HG03460 (cell line): ENCODE measurements around the gene NME7.
A peak's percentile ranks its signal among the peaks of the same experiment; 100 is the strongest.
"Not testable (repeated sequence)": the region's sequence is repeated elsewhere in the genome, so short reads cannot be mapped to it uniquely, and the experiment has no call there.

ENCODE experiments used
- ATAC-seq: cut with Tn5 transposase; IDR thresholded peaks from one replicate; pipeline ENCODE4 v1.9.1; 2021; ENCODE audit not compliant: unreplicated experiment

The NME7 gene

DNA sequence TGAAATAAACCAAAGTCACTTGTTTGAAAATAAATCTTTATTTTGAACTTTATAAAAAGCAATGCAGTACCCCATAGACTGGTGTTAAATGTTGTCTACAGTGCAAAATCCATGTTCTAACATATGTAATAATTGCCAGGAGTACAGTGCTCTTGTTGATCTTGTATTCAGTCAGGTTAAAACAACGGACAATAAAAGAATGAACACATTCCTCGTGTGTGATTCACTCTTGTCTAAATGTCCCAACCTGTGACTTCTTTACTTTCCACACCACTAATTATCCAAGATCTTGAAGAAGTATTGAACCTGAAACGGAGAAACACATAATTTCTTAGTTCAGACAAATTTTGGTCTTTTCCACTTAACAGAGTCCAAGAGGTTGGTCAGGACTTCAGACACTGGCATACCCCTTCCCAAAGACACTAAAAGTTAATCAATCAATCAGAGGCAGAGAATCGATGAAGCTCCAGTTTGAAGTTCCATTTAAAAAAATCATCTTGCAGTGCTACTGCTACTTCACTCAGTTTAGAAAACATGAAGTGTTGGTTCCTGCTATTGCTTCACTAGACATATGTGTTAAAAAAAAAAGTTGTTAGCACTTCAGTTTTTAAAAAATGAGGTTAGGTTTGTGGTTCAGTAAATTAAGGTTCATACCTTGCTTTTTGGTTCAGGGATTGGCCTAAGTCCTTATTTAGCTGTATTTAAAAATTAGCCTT, 234.9 kb downstream of the NME7 start:
- ATAC-seq: no peak

DNA sequence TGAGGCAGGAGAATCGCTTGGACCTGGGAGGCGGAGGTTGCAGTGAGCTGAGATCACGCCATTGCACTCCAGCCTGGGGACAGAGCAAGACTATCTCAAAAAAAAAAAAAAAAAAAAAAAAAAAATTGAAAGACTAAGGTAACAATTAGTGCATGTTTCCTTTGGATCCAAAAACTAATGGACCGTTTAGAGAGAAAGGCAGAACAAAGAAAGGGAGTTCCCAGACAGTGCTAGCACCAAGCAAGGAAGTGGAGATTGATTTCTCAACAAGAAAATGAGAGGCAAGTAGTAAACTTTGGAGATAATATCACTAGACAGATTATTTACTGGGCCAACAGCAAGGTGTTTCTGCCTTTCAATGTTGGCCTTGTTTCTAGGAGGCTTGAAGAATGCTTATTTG, 236.9 kb downstream of the NME7 start:
- no peak for ATAC-seq

DNA sequence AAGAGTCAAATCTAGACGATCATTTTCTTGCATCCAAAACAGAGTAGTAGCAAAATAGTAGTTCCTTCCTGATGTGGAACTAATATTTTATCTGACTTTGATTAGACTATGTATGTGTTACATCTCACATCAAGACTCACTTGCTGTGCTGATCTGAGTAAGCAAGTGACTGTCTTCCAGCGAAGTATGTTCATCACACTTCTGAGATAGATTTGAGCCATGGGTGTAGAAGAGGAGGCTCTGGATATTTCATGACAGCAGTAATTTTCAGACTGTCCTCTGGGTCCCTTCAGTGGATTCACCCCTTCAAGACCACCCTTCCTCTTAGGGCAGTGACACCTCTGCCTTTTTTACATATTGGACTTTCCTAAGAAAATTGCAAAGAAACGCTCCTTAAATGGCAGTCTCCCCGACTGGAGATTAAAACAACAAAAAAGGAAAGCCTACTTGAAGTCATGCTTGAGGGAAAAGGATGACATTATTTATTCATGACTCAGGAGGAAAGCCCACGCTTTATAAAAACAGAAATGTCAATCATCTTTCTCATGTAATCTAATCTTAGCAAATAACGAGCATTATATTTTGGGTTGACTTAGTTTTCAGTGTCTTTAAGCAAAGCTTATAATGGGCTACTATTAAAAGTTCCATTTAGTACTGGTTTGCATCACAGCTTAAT, 238.3 kb downstream of the NME7 start:
- no peak for ATAC-seq

- ATAC-seq: no peak
Observed at GRCh38 chr1:169128562-169128961, 239.0 kb downstream of the NME7 start.

- no peak for ATAC-seq
Observed at GRCh38 chr1:169127305-169127704, 240.3 kb downstream of the NME7 start.

- ATAC-seq: no peak
Observed at GRCh38 chr1:169126335-169126734, 241.3 kb downstream of the NME7 start.

GRCh38 chr1:169125597-169125996, 242.0 kb downstream of the NME7 start:
- ATAC-seq: not testable (repeated sequence)

GRCh38 chr1:169124459-169124858, 243.1 kb downstream of the NME7 start:
- no peak for ATAC-seq

- ATAC-seq: peak; percentile 54
Observed at GRCh38 chr1:169122976-169123375, 244.6 kb downstream of the NME7 start.

DNA sequence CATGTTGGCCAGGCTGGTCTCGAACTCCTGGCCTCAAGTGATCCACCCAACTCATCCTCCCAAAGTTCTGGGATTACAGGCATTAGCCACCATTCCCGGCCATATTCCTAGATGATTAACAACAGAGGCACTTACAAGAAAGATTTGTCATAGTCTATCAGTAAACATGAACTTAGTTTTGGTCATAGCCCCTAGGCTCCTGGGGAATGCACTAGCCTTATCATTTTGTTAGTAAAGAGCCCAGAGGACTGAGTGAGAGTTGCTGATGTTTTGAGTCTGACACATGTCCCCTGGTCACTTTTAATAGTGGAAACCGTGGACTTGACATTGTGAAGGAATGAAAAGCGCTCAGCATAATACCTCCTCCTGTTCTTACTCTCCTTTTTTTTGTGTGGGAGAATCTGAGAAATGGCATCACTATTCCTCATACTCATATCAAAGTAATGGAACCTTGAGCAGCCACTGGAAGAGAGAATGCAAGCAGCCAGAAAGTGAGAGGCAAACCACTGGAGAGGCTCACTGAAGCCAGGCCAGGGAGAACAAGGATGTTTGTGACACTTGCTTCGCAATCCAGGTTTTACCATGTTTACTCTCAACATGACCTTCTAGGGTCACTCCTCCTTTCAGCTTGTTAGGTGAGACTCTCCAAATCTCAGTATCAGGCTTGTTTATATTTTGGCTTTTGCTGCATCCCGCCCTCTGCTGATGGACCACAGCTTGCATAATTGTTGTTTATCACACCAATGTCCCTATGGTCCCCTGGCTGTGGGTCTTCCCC, 246.3 kb downstream of the NME7 start:
- no peak for ATAC-seq

DNA sequence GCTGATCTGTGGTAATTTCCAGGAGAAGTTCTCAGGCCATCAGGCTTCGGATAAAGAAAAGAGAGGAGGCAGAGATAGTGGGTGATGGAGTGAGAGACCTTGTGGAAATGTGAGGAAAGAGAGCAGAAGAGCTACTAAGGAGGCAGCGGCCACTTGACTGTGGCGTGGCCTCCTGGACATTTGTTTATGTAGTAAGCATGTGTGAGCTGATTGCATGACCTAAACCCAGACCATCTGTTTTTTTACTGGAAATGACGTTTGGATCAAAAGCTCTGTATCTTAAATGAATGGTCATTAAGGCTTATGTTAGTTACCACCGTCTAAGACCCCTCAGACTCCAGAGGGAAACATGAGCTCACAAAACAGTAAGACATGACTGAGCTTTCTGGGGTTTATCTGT, 247.5 kb downstream of the NME7 start:
- no peak for ATAC-seq

- no peak for ATAC-seq
Observed at GRCh38 chr1:169119405-169119804, 248.2 kb downstream of the NME7 start.

DNA sequence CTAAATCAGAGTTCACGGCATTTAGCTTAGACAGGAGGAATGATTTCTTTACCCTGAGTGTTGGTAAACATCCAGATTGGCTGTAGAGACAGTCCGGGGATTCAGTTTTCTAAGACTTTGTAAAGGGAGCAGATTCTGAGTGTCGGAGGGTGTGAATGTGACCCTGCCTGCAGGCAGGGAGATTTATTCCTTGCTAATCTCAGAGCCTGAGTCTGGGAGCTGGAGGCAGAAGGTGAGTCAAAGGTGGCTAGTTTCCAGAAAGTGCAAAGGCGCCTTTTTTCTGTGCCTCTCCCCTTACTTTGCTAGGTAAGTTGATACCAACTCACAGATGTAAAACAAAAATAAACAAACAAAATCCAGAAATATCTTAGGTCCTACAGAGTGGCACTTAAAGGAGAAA, 249.4 kb downstream of the NME7 start:
- no peak for ATAC-seq

DNA sequence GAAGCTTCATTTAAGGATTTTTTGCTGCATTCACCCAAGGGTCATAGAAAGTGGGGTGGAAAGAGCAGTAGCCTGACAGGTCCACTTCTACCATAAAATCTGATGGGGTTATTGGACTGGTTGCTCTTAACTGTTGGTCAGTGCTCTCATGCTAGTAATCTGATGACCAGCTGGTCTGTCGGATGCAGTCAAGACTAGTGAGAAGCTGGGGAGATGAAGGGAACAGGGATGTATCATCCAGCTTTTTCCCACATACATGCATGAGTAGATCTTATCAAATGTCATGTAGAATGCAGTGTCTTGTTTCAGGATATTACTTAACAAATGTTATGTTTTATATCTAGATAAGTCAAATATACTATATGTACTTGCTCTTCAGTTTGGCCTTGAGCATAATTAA, 250.0 kb downstream of the NME7 start:
- ATAC-seq: no peak

DNA sequence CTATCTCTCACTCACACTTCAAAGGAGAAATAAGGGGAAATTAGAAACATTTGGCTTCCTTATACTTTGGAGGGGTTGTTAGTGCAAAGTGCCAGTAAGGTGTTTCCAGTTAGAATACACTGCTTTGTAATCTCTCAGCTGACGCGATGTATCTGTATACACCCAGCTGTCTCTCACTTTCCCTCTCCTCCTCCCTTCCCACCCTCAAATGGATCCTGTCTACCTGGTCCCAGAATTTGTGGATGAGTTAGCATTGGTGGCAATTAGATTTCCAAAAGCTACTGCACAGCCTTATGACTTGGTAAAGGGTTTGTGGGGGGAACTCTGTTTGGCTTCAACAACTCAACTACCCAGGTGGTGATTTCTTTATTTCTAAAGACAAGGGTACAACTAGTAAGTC, 250.6 kb downstream of the NME7 start:
- no peak for ATAC-seq

DNA sequence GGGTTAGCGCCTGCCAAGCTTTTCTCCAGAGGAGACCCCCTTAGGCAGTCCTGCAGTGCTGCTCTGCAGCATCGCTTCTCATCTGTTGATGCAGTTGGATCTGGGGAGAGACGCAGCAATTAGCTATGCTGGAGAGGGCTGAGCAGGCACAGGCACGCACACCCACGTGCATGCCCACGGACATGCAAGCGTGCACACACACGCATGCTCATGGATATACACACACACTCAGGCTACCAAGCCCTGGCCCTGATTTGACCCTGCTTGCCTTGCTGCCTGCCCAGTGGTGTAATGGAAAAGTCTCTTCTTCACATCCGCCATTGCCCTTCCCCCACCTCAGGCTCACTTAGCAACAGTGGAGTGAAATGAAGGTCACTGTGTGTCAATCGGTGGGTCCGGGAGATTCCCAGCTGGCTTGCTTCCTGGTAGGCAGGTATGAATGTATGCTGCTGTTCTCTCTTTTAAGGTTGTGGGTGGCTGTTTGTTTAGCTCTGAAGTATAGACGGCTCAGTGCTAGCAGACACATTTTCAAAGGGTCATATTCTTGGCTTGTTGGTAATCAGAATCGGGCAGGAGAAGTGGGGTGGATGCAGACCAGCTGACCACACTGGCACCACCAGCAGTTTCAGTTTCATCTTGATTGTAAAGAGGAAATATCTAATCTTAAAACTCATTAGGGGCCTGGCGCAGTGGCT, 251.6 kb downstream of the NME7 start:
- no peak for ATAC-seq

- ATAC-seq: no peak
Observed at GRCh38 chr1:169113613-169114119, 253.9 kb downstream of the NME7 start.

- ATAC-seq: no peak
Observed at GRCh38 chr1:169112241-169112640, 255.4 kb downstream of the NME7 start.

- ATAC-seq: no peak
Observed at GRCh38 chr1:169111472-169111871, 256.1 kb downstream of the NME7 start.

DNA sequence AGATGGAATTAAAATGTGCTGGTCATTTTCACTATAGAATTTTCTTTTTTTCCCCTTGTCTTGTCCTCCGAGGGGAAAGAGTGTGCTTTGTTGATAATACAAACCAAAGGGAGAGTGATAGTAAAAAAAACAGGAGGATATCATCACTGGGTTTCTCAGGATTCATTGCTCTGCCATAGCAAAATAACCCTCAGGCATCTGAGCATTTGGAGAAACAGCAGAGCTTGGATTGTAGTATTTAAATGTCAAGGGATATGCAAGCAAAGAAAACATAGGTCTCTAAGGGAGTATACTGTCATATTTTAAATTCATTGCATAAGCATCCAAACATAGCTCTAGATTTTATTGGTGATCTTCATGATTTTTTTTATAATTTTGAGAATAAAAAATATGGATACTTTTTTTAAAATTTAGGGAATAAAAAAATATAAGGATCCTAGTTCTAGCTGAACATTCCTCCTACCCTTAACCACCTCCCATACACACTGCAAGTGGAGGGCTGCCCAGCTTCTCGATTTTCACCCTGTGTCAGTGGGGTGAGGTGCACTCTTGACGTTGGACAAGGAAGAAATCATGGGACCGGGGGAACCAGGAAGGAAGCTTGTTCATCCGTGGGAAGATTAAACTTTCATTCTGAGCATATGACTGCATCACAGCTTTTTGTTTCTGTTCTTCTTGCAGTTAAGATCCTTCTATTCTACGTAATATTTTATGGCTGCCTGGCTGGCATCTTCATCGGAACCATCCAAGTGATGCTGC, 256.7 kb downstream of the NME7 start:
- ATAC-seq: no peak
